ENCODE data around the gene ZFYVE21. TPM values are rescaled to one million over a fixed set of nuclear protein-coding genes. Genes with fewer than 3 reads are reported as not detected.
A peak's percentile ranks its signal among the peaks of the same experiment; 100 is the strongest.

ZFYVE21 gene
- total RNA-seq (10 to 100 TPM; 13.7 to 24.9 (median 16.2) TPM), polyA plus RNA-seq (10 to 100 TPM; 22.1 to 32.6 TPM)

DNA sequence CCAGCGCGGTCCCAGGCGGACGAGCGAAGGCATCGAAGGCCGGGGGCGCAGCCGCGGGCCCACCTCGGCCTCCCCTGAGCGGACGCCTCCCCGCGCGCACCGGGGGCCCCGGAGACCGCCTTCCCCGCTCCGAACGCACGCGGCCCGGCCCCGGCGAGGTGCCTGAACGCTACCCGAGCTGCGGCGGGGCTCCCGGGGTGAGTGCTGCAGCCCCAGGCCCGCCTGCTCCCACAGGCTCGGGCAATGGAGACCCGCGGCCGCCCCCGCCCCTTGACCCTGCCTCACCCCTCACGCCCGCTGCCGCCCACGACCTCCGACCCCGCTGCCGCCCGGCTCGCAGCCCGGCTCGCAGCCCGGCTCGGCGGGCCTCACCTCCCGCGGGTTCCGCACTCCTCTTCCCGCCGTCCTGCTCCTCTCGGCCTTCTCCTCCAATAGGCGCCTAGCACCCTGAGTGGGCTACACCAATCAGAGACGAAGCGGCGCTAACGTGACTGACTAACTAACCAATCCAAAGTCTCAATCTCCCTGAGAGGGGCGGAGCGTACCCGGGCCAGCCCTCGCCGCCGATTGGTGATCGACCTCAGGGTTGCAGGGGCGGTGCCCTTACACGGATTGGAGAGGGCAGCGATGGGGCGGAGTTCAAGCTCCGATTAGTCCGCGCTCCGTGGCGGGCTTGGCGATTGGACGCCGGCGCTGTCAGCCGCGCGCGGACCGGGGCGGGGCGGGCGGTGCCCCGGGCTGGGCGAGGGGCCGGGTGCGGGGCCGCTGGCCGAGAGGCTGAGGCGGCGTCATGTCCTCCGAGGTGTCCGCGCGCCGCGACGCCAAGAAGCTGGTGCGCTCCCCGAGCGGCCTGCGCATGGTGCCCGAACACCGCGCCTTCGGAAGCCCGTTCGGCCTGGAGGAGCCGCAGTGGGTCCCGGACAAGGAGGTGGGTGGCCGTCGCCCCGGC, at the start of gene ZFYVE21, which contains the start of gene XRCC3:
Gene ZFYVE21, plus strand, starts transcription at position 759 of the 949 bp plus-strand sequence. Its CDS starts 32 bp downstream, at position 791.
Gene XRCC3, minus strand, starts transcription at position 400 of the 949 bp plus-strand sequence. CDS start 4,364 bp downstream, outside the sequence.
- peak within 1 kb of the TSS in 3 of 4 donors; percentile 44 to 54 (median 44) for H3K27ac ChIP-seq

GRCh38 chr14:103667671-103668070, 47.9 kb upstream of the ZFYVE21 start:
- no peak for ATAC-seq
- Histone ChIP-seq H3K36me3 (peaks cover 2 to 40% (median 24%) of the 10 kb centered on the region in 3 donors), H3K27me3 (no peaks in the 10 kb centered on the region), H3K4me1 (no peaks in the 10 kb centered on the region), H3K4me3 (no peak overlapping the region), H3K27ac (no peak overlapping the region), H3K9me3 (no peaks in the 10 kb centered on the region)
- DNase-seq = no peak
- intact Hi-C loops (cut with DNase I) = no loop called here
- no peak for FAIRE-seq
- TF ChIP-seq, protein P1, sequence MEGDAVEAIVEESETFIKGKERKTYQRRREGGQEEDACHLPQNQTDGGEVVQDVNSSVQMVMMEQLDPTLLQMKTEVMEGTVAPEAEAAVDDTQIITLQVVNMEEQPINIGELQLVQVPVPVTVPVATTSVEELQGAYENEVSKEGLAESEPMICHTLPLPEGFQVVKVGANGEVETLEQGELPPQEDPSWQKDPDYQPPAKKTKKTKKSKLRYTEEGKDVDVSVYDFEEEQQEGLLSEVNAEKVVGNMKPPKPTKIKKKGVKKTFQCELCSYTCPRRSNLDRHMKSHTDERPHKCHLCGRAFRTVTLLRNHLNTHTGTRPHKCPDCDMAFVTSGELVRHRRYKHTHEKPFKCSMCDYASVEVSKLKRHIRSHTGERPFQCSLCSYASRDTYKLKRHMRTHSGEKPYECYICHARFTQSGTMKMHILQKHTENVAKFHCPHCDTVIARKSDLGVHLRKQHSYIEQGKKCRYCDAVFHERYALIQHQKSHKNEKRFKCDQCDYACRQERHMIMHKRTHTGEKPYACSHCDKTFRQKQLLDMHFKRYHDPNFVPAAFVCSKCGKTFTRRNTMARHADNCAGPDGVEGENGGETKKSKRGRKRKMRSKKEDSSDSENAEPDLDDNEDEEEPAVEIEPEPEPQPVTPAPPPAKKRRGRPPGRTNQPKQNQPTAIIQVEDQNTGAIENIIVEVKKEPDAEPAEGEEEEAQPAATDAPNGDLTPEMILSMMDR (IDR thresholded peaks at IDR 0.05) = no peak
- 87% methylated on average over 4 of the region's 4 CpGs for WGBS, 2 donors

More for the DNA sequence above, at the start of gene ZFYVE21, which contains the start of gene XRCC3:
- Histone ChIP-seq H3K36me3 (no peaks in the 10 kb centered on the region), H3K4me1 (peaks cover 4 to 8% (median 6%) of the 10 kb centered on the region in 3 donors), H3K4me3 (peak within 1 kb of the TSS; percentile 77 to 92 (median 84)), H3K27me3 (no peaks in the 10 kb centered on the region), H3K9me3 (no peaks in the 10 kb centered on the region)
- 1% methylated on average over 93 to 121 of the region's 121 CpGs for WGBS, 2 donors
- intact Hi-C loops (cut with DNase I) = no loop called here
- TF ChIP-seq, protein P1 (IDR thresholded peaks at IDR 0.05) = no peak
- peak; percentile 92 to 97 (median 94) for ATAC-seq
- peak; percentile 95 for FAIRE-seq
- DNase-seq = peak; percentile 99 to 100 (median 99)

- no peak overlapping the region for H3K27ac ChIP-seq
- no peak for DNase-seq
- no peak for FAIRE-seq
- H3K27me3 ChIP-seq = no peaks in the 10 kb centered on the region
- 98% methylated on average over 3 of the region's 3 CpGs for WGBS, 2 donors
- H3K36me3 ChIP-seq = peaks cover 5 to 42% (median 28%) of the 10 kb centered on the region in 3 donors
- TF ChIP-seq, protein P1 (IDR thresholded peaks at IDR 0.05) = no peak
- no peak overlapping the region for H3K4me3 ChIP-seq
- no peaks in the 10 kb centered on the region for H3K4me1 ChIP-seq
- no peaks in the 10 kb centered on the region for H3K9me3 ChIP-seq
- intact Hi-C loops (cut with DNase I) = no loop called here
- ATAC-seq = no peak
Measured at GRCh38 chr14:103668117-103668516, 47.5 kb upstream of the ZFYVE21 start.

DNA sequence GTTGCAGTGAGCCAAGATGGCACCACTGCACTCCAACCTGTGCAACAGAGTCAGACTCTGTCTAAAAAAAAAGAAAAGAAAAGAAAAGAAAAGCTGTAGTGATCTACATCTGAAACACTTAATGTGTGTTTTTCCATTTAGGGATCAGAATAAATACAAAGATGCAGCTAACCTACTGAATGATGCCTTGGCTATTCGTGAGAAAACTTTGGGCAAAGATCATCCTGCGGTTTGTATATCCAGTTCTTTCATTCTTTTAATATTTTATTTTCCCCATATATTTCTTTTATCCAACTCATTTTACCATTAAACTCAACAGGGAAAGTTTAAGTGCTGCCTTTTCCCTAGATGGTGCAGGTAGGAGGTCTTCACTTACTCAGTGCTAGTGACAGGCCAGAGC, 46.2 kb upstream of the ZFYVE21 start:
- DNase-seq = no peak
- Histone ChIP-seq H3K27me3 (no peaks in the 10 kb centered on the region), H3K9me3 (no peaks in the 10 kb centered on the region), H3K27ac (no peak overlapping the region), H3K4me3 (no peak overlapping the region), H3K36me3 (peaks cover 5 to 55% (median 30%) of the 10 kb centered on the region in 3 donors), H3K4me1 (no peaks in the 10 kb centered on the region)
- ATAC-seq = no peak
- intact Hi-C loops (cut with DNase I) = no loop called here
- TF ChIP-seq, protein P1 (IDR thresholded peaks at IDR 0.05) = no peak
- no peak for FAIRE-seq
- 97 to 98% methylated on average over 2 of the region's 2 CpGs for WGBS, 2 donors

Data from pancreas (tissue), 10 donors.